ENCODE results near the gene PRLR. TPM values are rescaled to one million over a fixed set of nuclear protein-coding genes. Genes with fewer than 3 reads are reported as not detected.

The PRLR gene
- total RNA-seq, 1 experiment from 2014 or later, result not detected

DNA sequence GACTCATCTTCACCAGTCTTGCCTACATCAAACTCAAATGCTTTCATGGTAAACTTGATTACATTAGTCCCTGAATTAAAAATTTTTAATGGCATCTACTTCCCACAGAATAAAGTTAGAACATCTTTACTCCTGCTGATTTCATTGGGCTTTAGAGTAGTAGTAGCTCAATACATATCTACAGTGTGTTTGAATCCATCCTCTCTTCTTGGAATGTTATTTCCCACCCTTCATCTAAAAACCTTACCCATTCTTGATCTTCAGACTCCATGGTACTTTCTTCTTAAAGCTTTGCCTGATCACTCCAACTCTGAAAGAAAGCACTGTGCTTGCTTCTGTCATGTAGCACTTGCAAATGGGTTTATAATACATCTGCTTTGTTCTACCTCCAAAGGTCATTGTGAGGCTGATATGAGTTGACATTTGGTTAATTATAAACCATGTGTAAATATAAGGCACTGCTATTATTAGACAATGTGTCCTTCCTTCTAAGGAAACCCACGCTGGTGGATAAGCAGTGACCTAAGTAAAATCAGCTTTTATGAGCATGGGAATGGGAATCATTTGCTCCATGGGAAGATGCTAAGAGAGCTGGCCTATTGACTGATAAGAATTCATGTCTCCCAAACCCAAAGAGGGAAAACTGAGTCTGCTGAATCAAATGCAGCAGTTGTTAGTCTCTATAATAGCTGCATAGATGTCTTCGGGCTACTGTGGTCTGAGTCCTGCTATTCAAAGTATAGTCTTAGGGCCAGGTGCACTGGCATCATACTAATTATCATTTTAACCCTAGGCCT lies 7.5 kb upstream of the PRLR start:
- in situ Hi-C loops (cut with HindIII; ENCODE audit: low sequenced_read_pairs), result no loop called here
- DNase-seq (ENCODE audit: low spot score), result no peak

DNA sequence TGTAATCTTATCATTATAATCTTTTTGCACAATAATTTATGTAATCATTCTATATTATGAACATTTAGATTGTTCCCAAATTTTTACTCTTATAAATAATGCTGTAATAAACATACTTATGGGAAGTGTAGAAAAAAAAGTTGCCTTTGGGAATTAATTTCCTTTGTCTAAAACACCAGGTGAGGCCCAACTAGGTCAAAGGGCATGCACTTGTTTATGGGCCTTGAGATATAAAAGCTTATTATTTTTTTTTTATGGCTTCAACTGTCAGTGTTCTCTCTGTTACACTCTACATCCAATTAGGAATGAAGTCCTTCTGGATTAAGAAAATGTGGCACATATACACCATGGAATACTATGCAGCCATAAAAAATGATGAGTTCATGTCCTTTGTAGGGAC lies 6.5 kb upstream of the PRLR start:
- in situ Hi-C loops (cut with HindIII; ENCODE audit: low sequenced_read_pairs), result no loop called here
- no peak for DNase-seq (ENCODE audit: low spot score)

DNA sequence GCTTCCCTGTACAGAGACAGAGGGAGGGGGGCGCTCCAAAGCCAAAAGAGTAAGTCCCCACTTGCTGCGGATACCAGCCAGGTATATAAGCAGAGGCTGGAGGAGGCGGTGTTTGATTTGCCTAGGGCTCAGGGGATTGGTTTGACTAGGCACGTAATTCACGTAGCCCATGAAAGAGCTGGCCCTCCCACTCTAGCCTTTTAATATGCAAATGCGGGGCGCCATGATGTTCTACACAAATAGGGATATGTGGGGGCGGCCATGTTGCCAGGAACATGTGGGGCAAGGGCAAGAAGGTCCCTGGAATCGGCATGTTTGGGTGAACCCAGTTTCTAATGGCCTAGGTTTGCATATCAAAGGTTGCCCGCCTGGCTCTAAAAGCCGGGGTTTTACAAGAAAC lies 3.3 kb upstream of the PRLR start:
- in situ Hi-C loops (cut with HindIII; ENCODE audit: low sequenced_read_pairs), result no loop called here
- no peak for DNase-seq (ENCODE audit: low spot score)

DNA sequence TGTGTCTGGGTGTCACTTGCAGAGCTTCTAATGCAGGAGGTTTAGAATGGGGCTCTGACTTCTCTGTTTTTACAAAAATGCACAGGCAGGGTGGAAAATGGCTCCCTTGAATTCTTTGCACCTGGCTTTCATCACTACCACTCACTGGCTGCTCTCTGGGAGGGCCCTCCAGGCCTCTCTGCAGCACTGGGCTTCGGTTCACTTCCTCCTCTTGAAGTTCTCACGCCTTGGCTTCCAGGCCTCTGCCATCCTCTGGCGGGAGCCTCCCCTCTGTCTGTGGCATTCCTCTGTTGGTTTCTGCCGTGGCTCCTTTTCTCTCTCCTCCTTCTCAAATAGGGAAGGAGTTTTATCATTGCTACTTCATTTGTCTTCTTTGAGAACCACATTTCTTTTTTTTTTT lies 2.8 kb upstream of the PRLR start:
- in situ Hi-C loops (cut with HindIII; ENCODE audit: low sequenced_read_pairs), result no loop called here
- DNase-seq (ENCODE audit: low spot score), result no peak

DNA sequence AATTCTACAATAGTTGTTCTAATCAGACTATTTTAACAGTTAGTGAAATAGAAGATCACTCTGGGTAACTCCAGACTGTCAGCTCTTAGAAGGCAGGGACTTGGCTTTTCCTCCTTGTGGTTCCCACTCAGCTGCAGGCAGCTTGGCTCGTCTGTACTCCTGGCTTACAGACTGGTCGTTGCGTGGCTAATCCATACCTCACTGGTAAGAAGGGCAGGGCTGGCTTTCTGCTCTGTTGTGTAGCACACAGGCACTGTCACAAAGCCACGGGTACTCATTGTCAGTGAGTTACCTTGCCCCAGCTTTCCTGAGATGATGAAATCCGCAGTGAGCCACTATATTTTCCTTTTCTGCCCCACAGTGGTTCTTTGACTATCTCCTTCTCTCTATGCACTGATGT lies 1.8 kb upstream of the PRLR start:
- in situ Hi-C loops (cut with HindIII; ENCODE audit: low sequenced_read_pairs), result no loop called here
- DNase-seq (ENCODE audit: low spot score), result no peak

DNA sequence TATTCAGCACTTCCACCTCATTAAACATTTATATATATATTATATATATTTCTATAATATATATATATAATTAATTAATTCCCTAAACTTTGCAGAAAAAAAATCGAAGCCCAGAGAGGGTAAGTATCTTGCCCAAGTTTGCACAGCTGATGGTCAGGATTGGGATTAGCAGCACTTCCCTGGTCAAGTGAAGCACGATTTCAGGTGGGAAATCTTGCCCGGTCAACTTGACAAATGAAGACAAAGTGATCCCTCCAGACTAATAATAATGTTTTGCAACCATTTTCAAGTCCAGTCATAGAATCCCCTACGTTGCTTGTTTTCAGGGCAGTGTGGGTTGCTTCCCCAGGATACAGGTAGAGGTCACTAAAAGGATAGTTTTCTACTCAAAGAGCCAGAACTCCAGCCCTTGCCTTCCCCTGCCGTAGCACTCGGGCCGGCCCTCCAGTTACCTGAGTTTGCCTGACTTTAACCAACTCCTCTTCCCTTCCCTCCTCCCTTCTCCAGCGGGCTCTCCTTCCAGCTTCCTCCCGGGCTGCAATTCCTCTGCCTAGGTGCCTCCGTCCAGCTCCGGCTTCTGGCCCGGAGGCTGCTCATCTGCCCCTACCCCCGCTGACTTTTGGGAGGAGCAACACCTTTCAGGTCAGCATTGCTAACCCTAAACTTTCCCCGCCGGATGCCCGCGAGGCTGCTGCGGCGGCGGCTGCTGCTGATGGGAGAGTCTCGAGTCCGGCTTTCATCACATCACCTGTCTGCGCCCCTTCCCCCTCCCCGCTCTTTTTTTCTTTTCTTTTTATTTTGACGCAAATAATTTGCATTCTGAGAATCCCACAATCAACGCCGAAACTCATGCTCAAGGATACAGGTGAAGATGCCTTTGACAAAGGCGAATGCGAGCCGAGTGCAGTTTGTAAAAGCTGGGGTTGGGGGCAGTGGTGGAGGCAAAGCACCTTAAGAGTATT lies 930 bp downstream of the PRLR start:
- in situ Hi-C loops (cut with HindIII; ENCODE audit: low sequenced_read_pairs), result no loop called here
- DNase-seq (ENCODE audit: low spot score), result peak; percentile 7

DNA sequence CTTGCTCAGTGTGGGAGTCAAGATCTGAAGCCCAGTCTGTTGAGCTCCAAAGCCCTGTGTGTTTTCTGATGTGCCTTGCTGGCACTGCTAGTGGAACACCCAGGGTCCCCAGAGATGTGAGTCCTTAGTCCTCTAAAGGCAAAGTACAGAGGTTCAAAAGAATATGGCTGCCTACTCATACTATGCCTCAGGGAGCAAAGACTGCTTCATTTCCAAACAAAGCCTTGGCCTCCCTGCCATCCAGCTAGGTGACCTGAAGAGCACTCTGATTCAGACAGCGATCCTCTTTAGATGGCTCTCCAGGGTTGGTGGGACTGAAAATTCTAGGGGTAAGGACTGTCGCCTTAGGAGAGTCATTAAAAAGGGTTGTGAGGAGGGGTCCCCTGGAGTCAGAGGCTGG lies 2.0 kb downstream of the PRLR start:
- DNase-seq (ENCODE audit: low spot score), result no peak
- in situ Hi-C loops (cut with HindIII; ENCODE audit: low sequenced_read_pairs), result no loop called here

DNA sequence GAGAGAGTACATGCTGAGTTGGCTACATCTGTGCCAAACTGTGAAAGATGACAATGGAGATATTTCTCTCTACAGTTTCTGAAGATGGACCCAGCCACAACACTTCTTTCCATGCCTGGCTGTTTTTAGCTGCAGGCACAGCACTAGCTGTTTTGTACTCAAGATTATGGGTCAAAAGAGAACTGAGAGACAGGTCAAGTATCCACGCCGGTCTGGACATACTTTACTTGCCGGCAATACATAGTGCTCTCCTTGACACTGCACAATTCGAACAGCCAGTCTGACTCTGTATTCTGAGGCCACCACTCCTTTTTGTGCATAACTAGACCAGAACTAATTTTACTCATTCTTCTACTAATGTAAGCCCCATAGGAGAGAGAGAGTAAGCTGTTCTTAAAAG lies 2.6 kb downstream of the PRLR start:
- DNase-seq (ENCODE audit: low spot score), result no peak
- in situ Hi-C loops (cut with HindIII; ENCODE audit: low sequenced_read_pairs), result no loop called here

DNA sequence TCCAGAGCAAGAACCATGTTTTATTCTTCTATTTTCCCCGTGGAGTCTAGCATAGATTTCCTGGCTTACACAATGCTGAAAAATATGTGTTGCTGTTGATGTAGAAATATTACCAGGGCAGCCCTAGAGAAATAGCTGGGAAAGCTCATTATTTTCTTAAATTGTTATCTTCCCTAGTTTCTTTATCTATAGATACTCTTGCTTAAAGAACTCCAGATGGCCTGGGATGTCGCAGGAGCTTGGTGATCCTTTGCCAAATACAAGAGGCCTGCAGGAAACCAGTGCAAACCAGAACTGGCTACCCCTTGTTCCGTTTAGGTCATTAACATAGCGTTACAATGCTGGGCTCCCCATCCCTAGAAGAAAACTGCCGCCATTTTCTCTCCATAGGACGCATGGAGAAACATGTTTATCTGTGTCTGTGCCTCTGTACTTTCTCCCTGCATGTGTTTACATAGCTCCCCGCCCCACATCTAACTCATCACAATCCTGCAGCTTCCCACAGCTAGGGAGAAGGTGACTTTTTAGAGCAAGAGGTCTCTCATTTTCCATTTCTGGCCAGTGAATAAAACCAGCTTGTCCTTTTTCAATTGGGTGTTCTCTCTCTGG lies 6.4 kb downstream of the PRLR start:
- DNase-seq (ENCODE audit: low spot score), result no peak
- in situ Hi-C loops (cut with HindIII; ENCODE audit: low sequenced_read_pairs), result no loop called here

DNA sequence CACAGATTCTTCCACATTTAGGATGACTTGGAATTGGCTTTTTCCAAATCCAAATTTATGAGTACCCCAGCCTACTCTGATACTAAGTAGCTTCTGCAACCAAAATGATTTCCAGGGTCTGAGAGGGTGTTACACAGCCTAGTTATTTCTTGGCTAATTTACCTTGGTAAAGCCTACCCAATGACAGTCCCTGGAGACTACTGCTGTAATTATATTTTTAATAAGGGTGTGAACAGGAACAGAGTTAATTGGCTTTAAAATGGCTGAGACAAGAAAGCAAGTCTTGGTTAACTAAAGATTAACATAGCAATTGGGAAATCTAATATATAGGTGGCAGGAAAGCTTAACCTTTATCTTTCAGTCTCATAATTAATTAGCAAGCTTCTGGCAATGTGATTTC lies 9.3 kb downstream of the PRLR start:
- in situ Hi-C loops (cut with HindIII; ENCODE audit: low sequenced_read_pairs), result no loop called here
- DNase-seq (ENCODE audit: low spot score), result no peak

DNA sequence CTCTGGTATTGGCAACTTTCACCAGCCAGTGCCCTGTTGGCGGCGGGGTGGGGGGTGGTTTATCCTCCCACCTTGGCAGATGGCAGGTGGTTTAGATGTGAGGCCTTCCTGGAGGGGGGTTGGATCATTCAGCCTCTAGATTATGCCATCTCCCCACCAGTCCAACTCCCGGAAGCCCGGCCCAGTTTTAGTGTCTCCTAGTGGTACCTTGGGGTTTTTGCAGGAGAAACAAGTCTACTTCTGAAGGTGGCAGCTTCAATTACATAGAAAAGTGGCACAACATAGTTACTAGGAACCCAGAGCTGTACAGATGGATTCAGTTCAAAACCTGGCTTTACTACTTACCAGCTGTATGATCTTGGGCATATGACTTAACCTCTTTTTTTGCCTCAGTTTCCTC lies 11.3 kb downstream of the PRLR start:
- in situ Hi-C loops (cut with HindIII; ENCODE audit: low sequenced_read_pairs), result no loop called here
- DNase-seq (ENCODE audit: low spot score), result no peak

DNA sequence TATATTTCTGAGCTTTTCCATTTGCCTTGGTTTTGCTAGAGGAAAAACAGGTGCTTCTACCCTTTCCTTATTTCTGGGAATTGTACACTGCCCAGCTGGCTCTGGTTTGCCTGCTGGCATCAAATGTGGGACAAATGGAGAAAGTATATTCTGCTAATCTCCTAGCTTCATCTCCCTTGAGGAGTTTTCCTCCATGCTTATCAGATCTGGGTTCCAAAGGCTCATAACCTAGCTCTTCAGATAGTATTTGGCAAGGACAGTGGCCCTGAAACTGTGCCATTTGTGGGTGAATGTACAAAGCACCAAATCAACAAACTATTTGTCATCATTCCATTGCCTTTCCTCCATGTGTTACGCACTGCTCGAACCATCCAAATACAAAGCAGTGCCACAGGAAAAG lies 16.2 kb downstream of the PRLR start:
- in situ Hi-C loops (cut with HindIII; ENCODE audit: low sequenced_read_pairs), result no loop called here
- peak; percentile 62 for DNase-seq (ENCODE audit: low spot score)

DNA sequence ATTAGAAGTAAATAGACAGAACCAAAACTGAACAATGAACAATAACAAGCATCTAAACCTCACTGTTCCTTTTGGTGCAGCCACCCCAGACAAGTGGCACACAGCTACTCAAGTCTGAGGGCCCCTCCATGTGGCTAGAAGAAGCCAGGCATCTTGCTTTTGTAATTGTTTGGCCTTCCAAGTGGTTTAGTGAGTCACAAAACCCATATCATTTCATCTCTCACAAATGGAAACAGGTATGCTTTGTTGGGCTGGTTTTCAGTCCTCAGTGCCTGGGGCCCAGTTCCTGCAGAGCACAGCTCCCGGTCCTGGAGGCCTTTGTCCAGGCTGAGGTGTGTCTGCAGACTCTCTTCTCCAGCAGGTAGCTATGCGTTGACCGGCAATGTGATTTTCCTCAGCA lies 16.7 kb downstream of the PRLR start:
- in situ Hi-C loops (cut with HindIII; ENCODE audit: low sequenced_read_pairs), result no loop called here
- DNase-seq (ENCODE audit: low spot score), result no peak

DNA sequence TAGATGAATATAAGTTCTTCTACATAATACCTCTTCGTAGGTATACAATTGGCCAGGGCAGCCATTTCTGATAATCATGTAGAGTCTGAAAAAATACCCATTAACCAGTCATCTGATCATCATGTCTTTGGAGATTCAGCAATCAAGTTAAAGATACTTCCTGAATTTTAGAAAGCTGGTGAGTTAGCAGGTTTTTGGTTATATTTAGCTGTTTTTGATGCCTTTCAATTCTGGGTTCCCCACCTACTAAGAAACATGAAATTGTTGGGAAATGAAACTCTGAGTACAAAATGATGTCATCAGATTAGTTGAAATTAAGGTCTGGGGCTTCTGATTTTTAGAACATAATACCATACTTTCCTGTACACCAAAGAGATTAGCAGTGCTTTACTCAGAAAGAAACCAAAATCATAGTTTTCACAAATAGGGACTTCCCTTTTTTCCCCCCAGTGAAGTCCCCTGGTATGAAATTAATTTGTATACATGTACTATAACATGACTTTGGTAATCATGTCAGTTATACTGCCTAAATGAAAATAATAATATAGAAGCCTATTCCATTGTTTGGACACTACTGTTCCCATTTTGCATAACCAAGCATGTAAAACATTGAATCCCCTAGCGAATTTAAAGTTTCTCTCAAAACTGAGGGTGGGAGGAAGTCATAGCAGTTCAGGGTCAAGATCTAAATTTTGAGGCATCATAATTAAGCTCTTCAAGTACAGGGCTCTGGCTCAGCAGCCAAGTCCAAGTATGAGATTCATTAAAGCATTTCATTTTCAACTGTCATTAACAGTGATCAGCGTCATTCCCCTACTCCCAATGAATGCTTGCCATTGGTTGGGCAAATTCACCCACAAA lies 17.9 kb downstream of the PRLR start:
- DNase-seq (ENCODE audit: low spot score), result no peak
- in situ Hi-C loops (cut with HindIII; ENCODE audit: low sequenced_read_pairs), result no loop called here

DNA sequence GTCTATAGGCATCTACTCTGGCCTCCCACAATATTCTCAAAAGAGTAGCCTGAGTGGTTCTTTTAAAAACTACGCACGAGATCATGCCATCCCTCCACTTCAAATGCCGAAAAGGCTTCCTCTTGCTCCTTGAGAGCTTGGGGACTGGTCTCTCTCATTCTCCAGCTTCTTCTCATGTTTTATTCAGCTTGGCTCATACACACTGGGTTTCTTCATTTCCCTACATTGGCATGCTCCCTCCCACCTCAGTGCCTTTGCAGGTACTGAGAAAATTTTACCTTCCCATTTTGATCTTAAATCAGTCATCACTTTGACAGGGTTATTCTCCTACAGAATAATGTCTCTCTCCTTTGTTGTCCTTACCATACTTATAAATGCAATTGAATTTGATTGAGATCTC lies 20.4 kb downstream of the PRLR start:
- no peak for DNase-seq (ENCODE audit: low spot score)
- in situ Hi-C loops (cut with HindIII; ENCODE audit: low sequenced_read_pairs), result no loop called here

DNA sequence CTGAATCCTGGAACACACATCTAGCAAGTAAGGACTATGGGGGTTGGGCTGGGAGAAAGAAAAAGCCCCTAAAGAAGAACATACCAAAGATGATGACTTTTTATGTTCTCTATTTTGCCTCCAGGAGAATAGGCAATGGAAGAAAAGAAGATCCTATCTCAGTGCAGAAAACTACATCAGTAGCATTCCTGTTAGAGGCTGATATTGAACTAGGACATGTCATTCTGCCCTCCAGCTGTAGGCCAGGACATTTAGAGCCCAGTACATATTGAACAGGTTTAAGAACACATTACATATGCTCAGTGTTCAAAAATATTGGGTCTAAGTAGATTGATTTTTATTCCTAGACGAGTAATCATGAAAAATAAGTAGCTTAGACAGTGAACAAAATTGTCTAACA lies 24.7 kb downstream of the PRLR start:
- in situ Hi-C loops (cut with HindIII; ENCODE audit: low sequenced_read_pairs), result no loop called here
- no peak for DNase-seq (ENCODE audit: low spot score)

DNA sequence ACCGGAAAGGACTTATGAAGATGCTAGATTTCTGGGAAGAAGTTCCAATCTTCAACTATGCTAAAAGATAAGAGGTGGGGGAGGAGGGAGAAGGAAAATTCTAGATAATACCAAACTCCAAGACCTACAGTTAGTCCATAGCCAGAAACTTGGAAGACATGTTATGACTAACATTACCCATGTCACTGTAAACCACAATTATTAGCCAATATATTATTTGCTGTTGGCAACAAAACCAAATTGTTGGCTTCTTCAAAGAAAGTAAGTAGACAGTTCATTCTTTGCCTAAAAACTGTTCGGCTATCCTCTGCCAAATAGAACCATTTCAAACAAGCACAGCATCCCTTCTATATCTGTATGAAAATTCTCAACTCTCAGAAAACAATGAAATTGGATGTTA lies 25.1 kb downstream of the PRLR start:
- in situ Hi-C loops (cut with HindIII; ENCODE audit: low sequenced_read_pairs), result no loop called here
- DNase-seq (ENCODE audit: low spot score), result no peak

DNA sequence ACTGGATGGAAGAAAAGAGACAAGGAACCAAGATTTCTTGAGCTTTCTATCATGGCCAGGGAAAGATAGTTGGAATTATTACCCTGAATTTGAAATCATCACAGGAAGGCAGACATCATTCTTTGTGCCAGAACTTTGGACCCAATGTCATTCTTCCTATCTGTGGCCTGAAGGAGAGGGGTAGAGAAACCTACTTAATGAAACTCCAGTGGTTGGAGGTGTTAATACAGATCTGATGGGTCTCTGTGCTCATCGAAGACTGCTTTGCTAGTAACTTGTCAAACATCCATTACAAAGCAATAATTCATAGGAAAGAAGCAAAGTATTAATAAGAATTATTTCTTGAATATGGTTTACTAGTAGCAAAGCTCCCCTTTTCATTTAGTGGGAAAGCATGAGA lies 26.9 kb downstream of the PRLR start:
- DNase-seq (ENCODE audit: low spot score), result no peak
- in situ Hi-C loops (cut with HindIII; ENCODE audit: low sequenced_read_pairs), result no loop called here

All from G401 (cell line).